ENCODE measurements around the gene TFG.

Gene TFG

GRCh38 chr3:100761211-100761942, 52.1 kb downstream of the TFG start:
- TF ChIP-seq CTCF (IDR thresholded peaks at IDR 0.05), result no peak

GRCh38 chr3:100761951-100762350, 52.7 kb downstream of the TFG start:
- no peak for TF ChIP-seq CTCF (IDR thresholded peaks at IDR 0.05)

GRCh38 chr3:100765437-100765975, 56.2 kb downstream of the TFG start:
- TF ChIP-seq CTCF (IDR thresholded peaks at IDR 0.05), result no peak

- TF ChIP-seq CTCF (IDR thresholded peaks at IDR 0.05), result no peak
Measured at GRCh38 chr3:100766069-100766468, 56.8 kb downstream of the TFG start.

GRCh38 chr3:100769693-100770092, 60.4 kb downstream of the TFG start:
- TF ChIP-seq CTCF (IDR thresholded peaks at IDR 0.05), result no peak

GRCh38 chr3:100775226-100775625, 65.9 kb downstream of the TFG start:
- no peak for TF ChIP-seq CTCF (IDR thresholded peaks at IDR 0.05)

GRCh38 chr3:100775669-100776068, 66.4 kb downstream of the TFG start:
- no peak for TF ChIP-seq CTCF (IDR thresholded peaks at IDR 0.05)
